ENCODE measurements around the gene DENND11. TPM values are rescaled to one million over a fixed set of nuclear protein-coding genes. Genes with fewer than 3 reads are reported as not detected.

Gene DENND11
- total RNA-seq, 2 donors from 2014 or later = 32.3 to 38.1 TPM

GRCh38 chr7:141738592-141739013, 36.6 kb upstream of the DENND11 start:
- Histone ChIP-seq H3K4me3 (peak overlapping the region; percentile 68), H3K27me3 (no peaks in the 10 kb centered on the region), H3K4me1 (no peaks in the 10 kb centered on the region), H3K9me3 (no peaks in the 10 kb centered on the region), H3K27ac (peak overlapping the region; percentile 83), H3K36me3 (peaks cover 6% of the 10 kb centered on the region), H3K9ac (ENCODE audit: low read depth in 2 of 2, low read length in 2 of 2) (peak overlapping the region; percentile 53 to 80)
- TF ChIP-seq, protein P1, sequence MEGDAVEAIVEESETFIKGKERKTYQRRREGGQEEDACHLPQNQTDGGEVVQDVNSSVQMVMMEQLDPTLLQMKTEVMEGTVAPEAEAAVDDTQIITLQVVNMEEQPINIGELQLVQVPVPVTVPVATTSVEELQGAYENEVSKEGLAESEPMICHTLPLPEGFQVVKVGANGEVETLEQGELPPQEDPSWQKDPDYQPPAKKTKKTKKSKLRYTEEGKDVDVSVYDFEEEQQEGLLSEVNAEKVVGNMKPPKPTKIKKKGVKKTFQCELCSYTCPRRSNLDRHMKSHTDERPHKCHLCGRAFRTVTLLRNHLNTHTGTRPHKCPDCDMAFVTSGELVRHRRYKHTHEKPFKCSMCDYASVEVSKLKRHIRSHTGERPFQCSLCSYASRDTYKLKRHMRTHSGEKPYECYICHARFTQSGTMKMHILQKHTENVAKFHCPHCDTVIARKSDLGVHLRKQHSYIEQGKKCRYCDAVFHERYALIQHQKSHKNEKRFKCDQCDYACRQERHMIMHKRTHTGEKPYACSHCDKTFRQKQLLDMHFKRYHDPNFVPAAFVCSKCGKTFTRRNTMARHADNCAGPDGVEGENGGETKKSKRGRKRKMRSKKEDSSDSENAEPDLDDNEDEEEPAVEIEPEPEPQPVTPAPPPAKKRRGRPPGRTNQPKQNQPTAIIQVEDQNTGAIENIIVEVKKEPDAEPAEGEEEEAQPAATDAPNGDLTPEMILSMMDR (IDR thresholded peaks at IDR 0.05) = no peak
- no peak for DNase-seq
- intact Hi-C loops (cut with DNase I) = loop anchor here (5.0 kb wide), 1 partner anchor 81 kb away; no protein-coding TSS in a partner anchor

DNA sequence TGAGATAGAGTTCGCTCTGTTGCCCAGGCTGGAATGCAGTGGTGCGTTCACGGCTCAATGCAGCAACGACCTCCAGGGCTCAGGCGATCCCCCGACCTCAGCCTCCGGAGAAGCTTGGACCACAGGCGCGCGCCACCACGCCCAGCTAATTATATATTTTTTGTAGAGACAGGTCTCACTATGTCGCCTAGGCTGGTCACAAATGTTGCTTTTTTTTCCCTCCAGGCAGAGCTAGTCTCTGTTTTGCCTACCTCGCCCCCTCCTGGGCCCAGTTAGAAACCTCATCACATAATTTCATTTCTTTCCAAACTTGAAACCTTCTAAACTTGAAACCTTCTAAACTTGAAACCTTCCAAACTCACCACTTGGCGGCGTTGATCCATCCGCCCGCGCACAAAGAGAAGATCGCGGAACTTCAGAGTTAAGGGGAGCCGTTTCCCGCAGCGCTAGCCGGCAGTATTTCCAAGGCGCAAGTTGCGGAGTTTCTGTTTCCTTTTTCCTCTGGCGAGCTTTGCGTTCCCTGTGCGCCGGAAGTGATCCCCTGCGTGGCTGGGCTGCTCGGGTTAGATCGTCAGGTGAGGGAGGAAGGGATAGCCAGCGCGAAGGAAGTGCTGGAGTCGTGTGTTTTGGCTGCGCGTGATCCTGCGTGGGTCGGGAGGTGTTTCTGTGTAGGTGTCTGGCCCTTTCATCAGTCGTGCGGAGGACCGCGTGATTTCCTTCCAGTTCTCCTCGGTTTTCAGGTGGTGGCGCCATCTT, 36.0 kb upstream of the DENND11 start, which contains the start of gene SSBP1:
Gene SSBP1 (plus strand): TSS at position 523 of the 756 bp plus-strand sequence. CDS start 809 bp downstream, outside the sequence.
- TF ChIP-seq, protein P1 (IDR thresholded peaks at IDR 0.05) = peak; percentile 59
- H3K36me3 ChIP-seq = peaks cover 6% of the 10 kb centered on the region
- H3K4me1 ChIP-seq = no peaks in the 10 kb centered on the region
- peak within 1 kb of the TSS; percentile 68 for H3K4me3 ChIP-seq
- peak within 1 kb of the TSS; percentile 66 to 80 for H3K9ac ChIP-seq (ENCODE audit: low read depth in 2 of 2, low read length in 2 of 2)
- H3K27ac ChIP-seq = peak within 1 kb of the TSS; percentile 83
- DNase-seq = peak; percentile 93
- H3K27me3 ChIP-seq = no peaks in the 10 kb centered on the region
- no peaks in the 10 kb centered on the region for H3K9me3 ChIP-seq
- intact Hi-C loops (cut with DNase I) = loop anchor here (5.0 kb wide), 1 partner anchor 81 kb away; no protein-coding TSS in a partner anchor

DNA sequence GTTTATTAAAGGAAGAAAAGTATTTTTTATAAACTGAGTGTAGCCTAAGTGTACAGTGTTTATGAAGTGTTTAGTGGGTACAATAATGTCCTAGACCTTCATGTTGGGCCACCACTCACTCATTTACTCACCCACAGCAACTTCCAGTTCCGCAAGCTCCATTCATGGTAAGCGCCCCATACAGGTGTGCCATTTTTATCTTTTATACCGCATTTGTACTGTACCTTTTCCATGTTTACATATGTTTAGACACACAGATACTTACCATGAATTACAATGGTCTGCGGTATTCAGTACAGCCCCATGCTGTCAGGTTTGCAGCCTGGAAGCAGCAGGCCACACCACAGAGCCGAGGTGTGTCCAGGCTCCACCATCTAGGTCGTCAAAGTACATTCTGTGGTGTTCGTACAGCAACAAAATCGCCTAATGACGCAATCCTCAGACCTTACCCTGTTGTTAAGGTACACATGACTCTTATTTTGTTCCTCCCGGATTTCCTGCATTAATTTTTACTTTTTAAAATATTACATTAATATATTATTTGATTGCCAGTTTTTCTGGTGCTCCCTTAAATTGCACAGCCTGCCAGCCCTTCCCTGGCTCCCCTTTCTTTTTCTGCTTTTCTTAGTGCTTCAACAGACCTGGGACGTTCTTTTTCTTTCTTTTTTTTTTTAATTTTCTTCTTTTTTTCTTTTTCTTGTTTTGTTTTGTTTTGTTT, 35.3 kb upstream of the DENND11 start:
- peaks cover 5% of the 10 kb centered on the region for H3K36me3 ChIP-seq
- no peaks in the 10 kb centered on the region for H3K27me3 ChIP-seq
- intact Hi-C loops (cut with DNase I) = loop anchor here (5.0 kb wide), 1 partner anchor 80 kb away; no protein-coding TSS in a partner anchor
- H3K9ac ChIP-seq (ENCODE audit: low read depth in 2 of 2, low read length in 2 of 2) = peak overlapping the region in 1 of 2 donors; percentile 66
- H3K4me3 ChIP-seq = peak overlapping the region; percentile 68
- peak; percentile 41 for DNase-seq
- no peaks in the 10 kb centered on the region for H3K4me1 ChIP-seq
- H3K9me3 ChIP-seq = no peaks in the 10 kb centered on the region
- H3K27ac ChIP-seq = peak overlapping the region; percentile 83
- TF ChIP-seq, protein P1 (IDR thresholded peaks at IDR 0.05) = no peak

DNA sequence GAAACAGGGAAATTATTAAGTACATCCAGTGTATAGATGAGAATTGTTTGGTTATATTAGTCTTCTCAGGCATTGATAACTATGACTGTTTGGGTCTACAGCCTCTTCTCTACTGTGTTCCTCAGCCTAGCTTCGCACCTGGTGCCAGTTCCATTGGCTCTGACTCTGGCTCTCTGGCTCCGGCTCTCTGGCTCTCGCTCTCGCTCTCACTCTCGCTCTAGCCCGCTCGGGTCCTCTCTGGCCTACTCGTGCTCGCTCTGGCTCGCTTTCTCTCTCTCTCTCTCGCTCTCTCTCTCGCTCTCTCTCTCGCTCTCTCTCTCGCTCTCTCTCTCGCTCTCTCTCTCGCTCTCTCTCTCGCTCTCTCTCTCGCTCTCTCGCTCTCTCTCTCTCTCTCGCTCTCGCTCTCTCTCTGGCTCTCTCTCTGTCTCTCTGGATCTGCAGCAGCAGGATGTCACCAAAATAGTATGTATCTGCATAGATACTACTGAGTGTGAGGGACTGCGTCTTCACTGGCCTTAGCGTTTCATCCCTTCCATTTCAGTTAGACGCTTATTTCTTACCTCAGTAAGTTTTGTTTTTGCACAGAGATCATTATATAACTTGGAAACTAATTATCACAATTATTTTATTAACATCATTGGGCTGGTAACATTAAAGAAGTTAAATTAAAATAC, 29.6 kb upstream of the DENND11 start:
- Histone ChIP-seq H3K27ac (no peak overlapping the region), H3K36me3 (no peaks in the 10 kb centered on the region), H3K9me3 (no peaks in the 10 kb centered on the region), H3K9ac (ENCODE audit: low read depth in 2 of 2, low read length in 2 of 2) (no peak overlapping the region), H3K4me3 (no peak overlapping the region), H3K4me1 (no peaks in the 10 kb centered on the region), H3K27me3 (no peaks in the 10 kb centered on the region)
- TF ChIP-seq, protein P1 (IDR thresholded peaks at IDR 0.05) = no peak
- no peak for DNase-seq
- intact Hi-C loops (cut with DNase I) = no loop called here

- Histone ChIP-seq H3K27ac (no peak overlapping the region), H3K4me1 (no peaks in the 10 kb centered on the region), H3K9ac (ENCODE audit: low read depth in 2 of 2, low read length in 2 of 2) (no peak overlapping the region), H3K4me3 (no peak overlapping the region), H3K9me3 (no peaks in the 10 kb centered on the region), H3K27me3 (no peaks in the 10 kb centered on the region), H3K36me3 (no peaks in the 10 kb centered on the region)
- intact Hi-C loops (cut with DNase I) = no loop called here
- TF ChIP-seq, protein P1 (IDR thresholded peaks at IDR 0.05) = no peak
- DNase-seq = no peak
These were observed 27.1 kb upstream of the DENND11 start for GRCh38 chr7:141729020-141729419.
